HG03135 (cell line): ENCODE results near the gene NPAS4.
"Not testable (repeated sequence)": the region's sequence is repeated elsewhere in the genome, so short reads cannot be mapped to it uniquely, and the experiment has no call there.

ENCODE experiments used
- ATAC-seq: cut with Tn5 transposase; IDR thresholded peaks from one replicate; pipeline ENCODE4 v1.9.1; 2021; ENCODE audit warnings: mild to moderate bottlenecking, moderate library complexity; ENCODE audit not compliant: unreplicated experiment

The NPAS4 gene

DNA sequence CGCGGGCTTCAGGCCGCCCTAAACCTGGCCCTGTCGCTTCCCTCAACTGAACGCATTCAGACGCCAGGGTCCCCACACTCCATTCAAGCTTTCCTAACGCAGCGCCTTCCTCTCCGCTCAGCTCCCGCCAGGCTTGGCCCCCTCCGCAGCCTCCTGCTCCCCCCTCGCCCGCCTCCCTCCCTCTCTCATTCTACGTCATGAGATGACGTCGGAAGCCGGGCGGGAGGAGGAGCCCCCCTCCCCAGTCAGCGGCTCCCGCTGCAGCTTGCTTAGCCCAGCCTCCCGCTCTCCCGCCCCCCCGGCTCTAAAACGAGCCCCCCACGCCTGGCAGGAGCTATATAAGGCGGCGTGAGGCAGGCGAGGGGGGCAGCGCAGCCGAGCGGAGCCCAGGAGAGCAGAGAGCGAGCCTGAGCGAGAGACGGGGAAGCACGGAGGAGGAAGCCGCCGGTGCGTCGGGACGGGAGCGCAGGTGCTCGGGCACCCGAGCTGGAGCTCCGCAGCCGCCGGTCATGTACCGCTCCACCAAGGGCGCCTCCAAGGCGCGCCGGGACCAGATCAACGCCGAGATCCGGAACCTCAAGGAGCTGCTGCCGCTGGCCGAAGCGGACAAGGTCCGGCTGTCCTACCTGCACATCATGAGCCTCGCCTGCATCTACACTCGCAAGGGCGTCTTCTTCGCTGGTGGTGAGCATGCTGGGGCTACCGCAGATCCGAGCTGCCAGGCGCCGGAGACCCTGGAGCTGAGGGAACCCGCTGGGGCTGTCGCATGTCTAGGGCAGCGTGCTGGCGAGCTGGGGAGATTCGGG lies at the start of gene NPAS4:
Gene NPAS4 (plus strand): TSS at position 365 of the 806 bp plus-strand sequence. CDS start 145 bp downstream, at position 510.
- ATAC-seq: no peak

DNA sequence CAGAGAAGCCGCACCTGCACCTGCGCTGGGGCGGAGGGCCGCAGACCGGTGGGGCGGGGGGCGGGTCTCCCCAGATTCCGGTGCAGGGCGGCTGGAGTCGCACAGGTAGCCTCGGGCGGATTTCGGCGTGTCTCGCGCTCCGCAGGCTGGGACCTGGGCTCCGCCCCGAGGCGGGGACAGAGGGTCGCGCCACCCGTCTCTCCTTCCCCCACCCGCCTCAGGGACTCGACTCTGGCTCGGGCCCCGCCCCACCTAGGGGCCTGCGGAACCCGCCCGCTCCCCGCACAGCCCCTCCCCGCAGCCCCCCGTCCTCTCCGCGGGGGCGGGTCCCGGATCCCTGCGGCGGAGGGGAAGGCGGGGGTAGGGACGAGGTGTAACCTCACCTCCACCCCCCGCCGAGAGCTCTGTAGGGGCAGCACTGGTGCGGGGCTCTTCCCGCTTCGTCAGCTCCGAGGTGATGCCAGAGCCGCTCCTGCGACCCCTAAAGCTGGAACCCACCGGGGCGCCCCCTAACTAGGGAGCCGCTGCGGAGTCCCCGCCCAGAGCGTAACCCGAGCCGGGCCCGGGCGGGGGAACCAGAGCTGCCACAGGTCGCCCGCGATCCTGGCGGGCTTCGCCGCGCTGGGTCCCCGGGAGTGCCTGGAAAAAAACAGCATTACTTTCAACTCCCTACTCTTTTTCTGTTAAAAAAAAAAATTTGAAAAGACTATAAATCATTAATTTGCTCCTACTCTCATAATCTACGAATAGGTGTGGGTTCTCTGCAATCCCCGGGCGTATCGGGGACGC lies 49.0 kb upstream of the NPAS4 start, which contains the start of gene SLC29A2:
Gene SLC29A2 (minus strand): TSS at position 134 of the 789 bp plus-strand sequence. CDS start 169 bp downstream, outside the sequence.
- ATAC-seq: peak; percentile 67

- ATAC-seq: no peak
Measured at GRCh38 chr11:66373265-66373664, 47.6 kb upstream of the NPAS4 start.

GRCh38 chr11:66373690-66374287 lies 47.0 kb upstream of the NPAS4 start:
- ATAC-seq: not testable (repeated sequence)

DNA sequence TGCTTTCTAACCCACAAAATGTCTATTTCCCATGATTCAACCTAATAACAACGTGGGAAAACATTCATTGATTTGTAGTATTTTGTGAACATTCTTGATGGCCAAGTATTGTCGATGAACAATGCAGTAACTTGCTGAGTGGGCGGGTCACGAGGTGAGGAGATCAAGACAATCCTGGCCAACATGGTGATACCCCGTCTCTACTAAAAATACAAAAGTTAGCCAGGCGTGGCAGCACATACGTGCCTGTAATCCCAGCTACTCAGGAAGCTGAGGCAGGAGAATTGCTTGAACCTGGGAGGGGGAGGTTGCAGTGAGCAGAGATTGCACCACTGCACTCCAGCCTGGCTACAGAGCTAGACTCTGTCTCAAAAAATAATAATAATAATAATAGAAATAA lies 40.6 kb upstream of the NPAS4 start:
- ATAC-seq: not testable (repeated sequence)

DNA sequence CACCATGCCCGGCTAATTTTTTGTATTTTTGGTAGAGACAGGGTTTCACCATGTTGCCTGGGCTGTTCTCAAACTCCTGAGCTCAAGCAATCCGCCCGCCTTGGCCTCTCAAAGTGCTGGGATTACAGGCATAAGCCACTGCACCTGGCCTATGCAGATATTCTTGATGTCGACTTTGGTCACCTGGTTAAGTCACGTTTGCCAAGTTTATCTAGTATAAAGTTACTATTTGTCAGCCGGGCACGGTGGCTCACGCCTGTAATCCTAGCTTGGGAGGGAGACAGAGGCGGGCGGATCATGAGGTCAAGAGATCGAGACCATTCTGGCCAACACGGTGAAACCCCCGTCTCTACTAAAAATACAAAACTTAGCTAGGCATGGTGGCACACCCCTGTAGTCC lies 36.5 kb upstream of the NPAS4 start:
- ATAC-seq: not testable (repeated sequence)

DNA sequence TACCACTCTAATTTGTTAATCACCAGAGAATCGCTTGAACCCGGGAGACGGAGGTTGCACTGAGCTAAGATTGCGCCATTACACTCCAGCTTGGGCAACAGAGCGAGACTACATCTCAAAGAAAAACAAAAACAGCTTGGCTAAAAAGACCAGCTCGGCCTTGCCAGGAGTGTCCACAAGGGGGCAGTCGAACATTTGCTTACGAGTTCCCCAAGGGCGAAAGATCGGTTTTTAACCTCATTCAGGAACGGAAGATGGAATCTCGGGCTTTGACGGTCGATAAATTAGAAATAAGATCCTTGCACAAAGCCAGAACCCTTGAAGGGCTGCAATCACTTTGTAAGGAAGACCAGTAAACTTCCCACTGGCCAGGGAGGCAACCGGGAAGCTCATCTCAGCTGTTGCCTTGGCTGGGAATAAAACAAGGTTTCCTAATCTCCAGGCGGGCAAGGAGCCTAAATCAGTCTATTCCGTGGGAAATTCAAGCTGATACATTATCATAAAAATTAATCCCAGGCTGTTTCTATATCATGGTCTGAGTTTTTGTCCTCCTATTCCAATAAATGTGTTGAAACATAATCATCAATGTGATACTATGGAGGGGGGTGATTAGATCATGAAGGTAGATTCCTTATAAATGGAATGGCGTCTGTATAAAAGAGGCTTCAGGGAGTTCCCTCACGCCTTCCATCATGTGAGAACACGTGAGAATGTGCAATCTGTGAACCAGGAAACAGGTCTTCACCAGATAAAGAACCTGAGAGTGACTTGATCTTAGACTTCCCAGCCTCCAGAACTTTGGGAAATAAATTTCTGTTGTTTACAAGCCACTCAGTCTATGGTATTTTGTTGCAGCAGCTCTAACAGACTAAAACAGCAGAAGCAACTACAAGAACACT lies 34.4 kb upstream of the NPAS4 start:
- ATAC-seq: no peak

DNA sequence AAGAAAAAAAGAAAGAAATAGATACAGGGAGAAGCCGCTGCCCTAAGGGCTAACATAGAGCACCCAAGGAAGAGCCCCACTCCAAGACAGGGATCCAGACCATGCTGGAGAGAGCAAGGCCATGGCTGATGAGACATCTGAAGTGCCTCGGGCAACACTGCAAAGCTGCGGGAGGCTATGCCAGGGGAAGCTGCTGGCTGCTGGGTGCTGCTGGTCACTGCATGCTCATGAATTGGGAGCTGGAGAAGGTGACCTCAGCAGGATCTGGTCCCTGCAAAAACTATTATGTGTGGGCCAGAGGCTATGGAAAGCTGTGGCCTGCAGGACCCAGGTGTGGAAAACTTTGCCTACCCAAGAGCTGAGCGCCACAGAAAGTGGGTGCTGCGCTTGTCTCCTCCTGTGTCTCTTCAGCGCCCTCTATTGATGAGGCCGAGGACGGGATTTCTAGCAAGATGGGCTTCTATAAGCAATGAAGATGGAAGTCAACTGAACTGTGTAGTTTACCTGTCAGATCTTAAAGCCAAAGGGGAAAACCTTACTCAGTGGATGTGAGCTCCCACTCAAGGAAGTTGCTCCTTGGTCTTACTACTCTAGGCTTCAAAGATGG lies 32.0 kb upstream of the NPAS4 start:
- no peak for ATAC-seq

GRCh38 chr11:66391322-66391721 lies 29.5 kb upstream of the NPAS4 start:
- ATAC-seq: no peak

DNA sequence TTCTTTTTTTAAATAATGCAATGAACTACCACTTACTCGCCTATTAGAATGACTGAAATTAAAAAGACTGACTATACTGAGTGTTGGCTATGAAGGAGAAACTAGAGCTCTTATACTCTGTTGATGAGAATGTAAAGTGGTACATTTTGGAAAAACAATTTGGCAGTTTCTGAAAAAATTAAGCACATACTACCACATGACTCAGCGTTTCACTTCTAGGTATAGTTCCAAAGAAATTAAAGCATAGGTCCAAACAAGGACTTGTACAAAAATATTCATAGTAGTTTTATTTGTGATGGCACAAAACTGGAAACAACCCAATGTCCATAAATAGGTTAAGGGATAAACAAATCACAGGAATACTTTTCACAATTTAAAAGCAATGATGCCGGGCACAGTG lies 26.9 kb upstream of the NPAS4 start:
- ATAC-seq: no peak

- ATAC-seq: no peak
Measured at GRCh38 chr11:66407651-66408050, 13.2 kb upstream of the NPAS4 start.

DNA sequence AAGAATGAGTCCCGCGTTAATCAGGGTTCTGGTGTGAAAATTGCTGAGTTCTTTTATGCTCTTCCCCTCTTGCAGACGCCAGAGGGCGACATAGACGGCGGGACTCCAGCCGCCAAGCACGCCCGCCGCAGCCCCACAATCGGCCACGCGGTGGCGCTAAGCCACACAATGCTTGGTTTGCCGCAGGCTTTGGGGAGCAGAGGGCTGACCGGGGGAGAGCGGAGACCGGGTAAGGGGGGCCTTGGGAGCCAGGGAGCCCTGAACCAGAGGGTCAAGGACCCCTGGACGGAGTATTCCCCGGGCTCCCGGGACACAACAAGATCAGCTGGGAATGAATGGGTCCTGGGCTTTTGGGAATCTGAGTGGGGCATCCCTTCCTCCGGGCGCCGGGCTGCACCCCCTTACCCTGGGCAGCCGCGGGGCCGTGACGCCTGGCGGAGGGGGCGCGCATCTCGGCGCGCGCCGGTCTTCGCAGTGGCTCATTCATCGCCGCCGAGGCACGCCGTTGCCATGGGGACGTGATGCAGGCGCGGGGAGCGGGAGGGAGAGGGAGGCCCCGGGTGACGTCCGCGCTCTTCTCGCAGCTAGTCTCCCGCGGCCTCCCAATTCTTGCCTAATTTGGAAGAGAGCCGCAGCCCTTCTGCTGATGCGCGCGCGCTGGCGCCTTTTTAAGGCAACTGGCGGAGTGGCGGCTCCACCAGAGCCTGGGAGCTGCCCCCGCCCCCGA lies 12.2 kb upstream of the NPAS4 start:
- ATAC-seq: no peak

GRCh38 chr11:66409226-66409625 lies 11.6 kb upstream of the NPAS4 start:
- ATAC-seq: no peak

DNA sequence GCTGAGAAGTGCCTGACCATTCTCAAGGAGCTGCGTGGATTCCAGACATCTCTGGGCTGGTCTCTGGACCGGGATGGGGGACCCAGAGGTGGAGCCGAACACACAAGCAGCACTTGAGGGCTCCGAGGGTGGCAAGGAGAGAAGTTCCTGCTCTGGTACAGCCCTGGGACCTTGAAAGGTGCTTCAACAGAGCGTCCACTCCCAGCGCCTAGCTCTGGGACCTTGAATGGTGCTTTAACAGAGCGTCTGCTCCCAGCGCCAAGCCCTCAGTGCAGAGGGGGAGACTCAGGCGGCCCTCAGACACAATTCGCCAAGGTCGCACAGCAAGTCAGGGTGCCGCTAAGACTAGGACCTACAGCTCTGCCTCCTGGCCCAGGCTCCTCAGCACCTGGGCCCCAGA lies 10.6 kb upstream of the NPAS4 start:
- no peak for ATAC-seq

DNA sequence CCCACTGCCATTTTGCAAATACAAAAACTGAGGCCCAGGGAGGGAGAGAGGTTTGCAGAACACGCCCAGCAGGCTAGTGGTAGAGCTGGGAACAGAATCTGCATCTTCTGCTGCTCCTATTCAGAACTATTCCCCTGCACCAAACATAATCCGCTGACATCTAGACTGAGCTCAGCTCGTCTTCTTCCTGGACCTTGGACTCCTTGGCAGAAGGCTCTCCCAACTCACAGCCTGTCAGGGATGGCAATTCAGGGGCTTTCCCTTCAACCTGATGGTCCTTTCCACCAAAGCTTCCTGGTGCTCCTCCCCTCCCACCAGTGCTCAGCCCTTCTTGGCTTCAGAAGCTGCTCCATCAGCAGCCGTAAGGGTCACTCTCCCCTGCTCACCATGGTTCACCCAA lies 9.5 kb upstream of the NPAS4 start:
- no peak for ATAC-seq

GRCh38 chr11:66412110-66412509 lies 8.7 kb upstream of the NPAS4 start:
- no peak for ATAC-seq

GRCh38 chr11:66413167-66413566 lies 7.7 kb upstream of the NPAS4 start:
- ATAC-seq: no peak

- no peak for ATAC-seq
Measured at GRCh38 chr11:66414120-66414934, 6.5 kb upstream of the NPAS4 start.

- no peak for ATAC-seq
Measured at GRCh38 chr11:66415423-66415822, 5.4 kb upstream of the NPAS4 start.
